ENCODE data around the gene HEPACAM. TPM values are rescaled to one million over a fixed set of nuclear protein-coding genes. Genes with fewer than 3 reads are reported as not detected.

The HEPACAM gene
- total RNA-seq, 6 experiments from 2014 or later, result 0.31 TPM; not detected in 5

DNA sequence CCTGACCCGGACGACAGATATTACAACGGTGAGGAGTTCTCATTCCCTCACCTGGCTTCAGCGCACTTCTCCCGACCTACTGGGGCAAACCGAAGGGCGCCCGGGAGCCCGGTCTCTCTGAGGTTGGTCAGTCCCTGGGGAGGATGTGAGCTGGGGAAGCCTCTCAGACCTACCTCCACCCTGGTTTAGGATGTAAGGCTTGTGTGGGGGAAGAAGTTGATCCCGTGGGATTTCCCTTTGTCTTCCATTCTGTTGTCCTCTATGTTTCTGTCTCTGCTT, 58.3 kb downstream of the HEPACAM start:
- H3K27ac Mint-ChIP-seq, result no peak overlapping the region
- H3K4me3 Mint-ChIP-seq, result 0 out of 2 replicates have a peak overlapping the region, but pooled peaks have one; percentile 89
- peaks cover 14% of the 10 kb centered on the region for H3K4me1 Mint-ChIP-seq (ENCODE audit: low read depth)
- H3K27me3 Mint-ChIP-seq (ENCODE audit: insufficient read depth), result peaks cover 23% of the 10 kb centered on the region
- H3K9me3 Mint-ChIP-seq, result no peaks in the 10 kb centered on the region
- no peaks in the 10 kb centered on the region for H3K36me3 Mint-ChIP-seq (ENCODE audit: low read depth)
- DNase-seq, result no peak
- TF ChIP-seq CTCF (IDR thresholded peaks at IDR 0.05), result no peak

GRCh38 chr11:124876818-124877630, 58.8 kb downstream of the HEPACAM start:
- DNase-seq, result no peak
- Mint-ChIP-seq H3K4me1 (ENCODE audit: low read depth) (peaks cover 9% of the 10 kb centered on the region), H3K36me3 (ENCODE audit: low read depth) (no peaks in the 10 kb centered on the region), H3K9me3 (no peaks in the 10 kb centered on the region), H3K27me3 (ENCODE audit: insufficient read depth) (peaks cover 24% of the 10 kb centered on the region), H3K27ac (peak overlapping the region; percentile 95), H3K4me3 (peak overlapping the region; percentile 89)
- TF ChIP-seq CTCF (IDR thresholded peaks at IDR 0.05), result no peak

- Mint-ChIP-seq H3K36me3 (ENCODE audit: low read depth) (no peaks in the 10 kb centered on the region), H3K27ac (peak overlapping the region; percentile 95), H3K4me3 (peak overlapping the region; percentile 89), H3K9me3 (no peaks in the 10 kb centered on the region), H3K4me1 (ENCODE audit: low read depth) (peaks cover 7% of the 10 kb centered on the region), H3K27me3 (ENCODE audit: insufficient read depth) (peaks cover 24% of the 10 kb centered on the region)
- peak; percentile 86 for TF ChIP-seq CTCF (IDR thresholded peaks at IDR 0.05)
- DNase-seq, result peak; percentile 65
Observed at GRCh38 chr11:124875943-124876817, 59.7 kb downstream of the HEPACAM start.

GRCh38 chr11:124875401-124875800, 60.4 kb downstream of the HEPACAM start:
- Mint-ChIP-seq H3K9me3 (no peaks in the 10 kb centered on the region), H3K27me3 (ENCODE audit: insufficient read depth) (peaks cover 31% of the 10 kb centered on the region), H3K36me3 (ENCODE audit: low read depth) (no peaks in the 10 kb centered on the region), H3K27ac (no peak overlapping the region), H3K4me1 (ENCODE audit: low read depth) (peaks cover 7% of the 10 kb centered on the region), H3K4me3 (peak overlapping the region; percentile 89)
- TF ChIP-seq CTCF (IDR thresholded peaks at IDR 0.05), result no peak
- no peak for DNase-seq

- H3K27me3 Mint-ChIP-seq (ENCODE audit: insufficient read depth), result peaks cover 38% of the 10 kb centered on the region
- H3K4me3 Mint-ChIP-seq, result no peak overlapping the region
- H3K4me1 Mint-ChIP-seq (ENCODE audit: low read depth), result peaks cover 7% of the 10 kb centered on the region
- TF ChIP-seq CTCF (IDR thresholded peaks at IDR 0.05), result no peak
- DNase-seq, result no peak
- H3K9me3 Mint-ChIP-seq, result no peaks in the 10 kb centered on the region
- H3K27ac Mint-ChIP-seq, result no peak overlapping the region
- no peaks in the 10 kb centered on the region for H3K36me3 Mint-ChIP-seq (ENCODE audit: low read depth)
Observed at GRCh38 chr11:124874571-124875255, 61.1 kb downstream of the HEPACAM start.
